OCI-LY3 (cell line): Measurements from ENCODE around the gene TNFRSF14.

ENCODE experiments used
- EZH2phosphoT487 ChIP-seq: fragments of 200-600 bp; shearing (Covaris generic); IDR thresholded peaks from 2 replicates; pipeline ENCODE4 v1.6.1; 2018; ENCODE audit warnings: antibody characterized with exemption, mixed run types, low read depth
- TF ChIP-seq, protein P1 (sequence below): fragments of 200-600, 300-600 bp; sonication (generic); IDR thresholded peaks from 2 replicates; pipeline ENCODE4 v1.5.1; 2014; ENCODE audit warnings: antibody characterized with exemption, low read length, low read depth

DNA sequence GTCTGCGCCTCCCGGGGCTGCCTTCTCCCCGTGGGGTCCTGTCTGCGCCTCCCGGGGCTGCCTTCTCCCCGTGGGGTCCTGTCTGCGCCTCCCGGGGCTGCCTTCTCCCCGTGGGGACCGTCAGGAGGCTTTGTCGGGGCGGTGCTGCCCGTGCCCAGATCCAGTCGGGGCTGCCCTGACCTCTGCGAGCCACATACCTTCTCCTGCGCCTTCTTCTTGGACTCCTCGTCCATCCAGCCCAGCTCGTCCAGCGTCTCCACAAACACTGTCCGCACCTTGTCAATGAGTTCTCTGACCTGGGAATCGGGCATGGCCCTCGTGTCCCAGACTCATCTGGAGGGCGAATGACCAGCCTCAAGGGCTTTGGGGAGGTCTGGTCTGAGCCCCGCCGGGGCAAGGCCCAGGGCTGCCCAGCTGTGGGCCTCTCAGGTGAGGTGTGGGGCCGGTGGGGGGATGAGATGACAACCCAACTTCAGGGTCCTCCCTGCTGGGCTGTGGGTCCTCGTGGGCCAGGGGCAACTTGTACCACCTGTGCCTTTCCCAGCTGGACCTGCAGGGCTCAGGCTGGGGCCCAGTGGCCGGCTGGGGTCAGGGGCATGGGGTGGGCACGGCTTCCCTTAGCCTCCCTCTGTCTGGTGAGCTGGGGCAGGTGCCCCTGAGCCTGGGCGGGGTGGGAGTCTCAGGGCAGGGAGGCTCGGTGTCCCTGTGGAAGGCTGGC lies 39.8 kb downstream of the TNFRSF14 start:
- TF ChIP-seq, protein P1, sequence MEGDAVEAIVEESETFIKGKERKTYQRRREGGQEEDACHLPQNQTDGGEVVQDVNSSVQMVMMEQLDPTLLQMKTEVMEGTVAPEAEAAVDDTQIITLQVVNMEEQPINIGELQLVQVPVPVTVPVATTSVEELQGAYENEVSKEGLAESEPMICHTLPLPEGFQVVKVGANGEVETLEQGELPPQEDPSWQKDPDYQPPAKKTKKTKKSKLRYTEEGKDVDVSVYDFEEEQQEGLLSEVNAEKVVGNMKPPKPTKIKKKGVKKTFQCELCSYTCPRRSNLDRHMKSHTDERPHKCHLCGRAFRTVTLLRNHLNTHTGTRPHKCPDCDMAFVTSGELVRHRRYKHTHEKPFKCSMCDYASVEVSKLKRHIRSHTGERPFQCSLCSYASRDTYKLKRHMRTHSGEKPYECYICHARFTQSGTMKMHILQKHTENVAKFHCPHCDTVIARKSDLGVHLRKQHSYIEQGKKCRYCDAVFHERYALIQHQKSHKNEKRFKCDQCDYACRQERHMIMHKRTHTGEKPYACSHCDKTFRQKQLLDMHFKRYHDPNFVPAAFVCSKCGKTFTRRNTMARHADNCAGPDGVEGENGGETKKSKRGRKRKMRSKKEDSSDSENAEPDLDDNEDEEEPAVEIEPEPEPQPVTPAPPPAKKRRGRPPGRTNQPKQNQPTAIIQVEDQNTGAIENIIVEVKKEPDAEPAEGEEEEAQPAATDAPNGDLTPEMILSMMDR, result no peak
- no peak for TF ChIP-seq EZH2phosphoT487
